Renal cortical epithelial cell (primary cell): ENCODE measurements around the gene RNF32. TPM values are rescaled to one million over a fixed set of nuclear protein-coding genes. Genes with fewer than 3 reads are reported as not detected.
"Not testable (repeated sequence)": the region's sequence is repeated elsewhere in the genome, so short reads cannot be mapped to it uniquely, and the experiment has no call there.

Source experiments
- DNase-seq: peaks from one replicate; pipeline ENCODE4 v3.0.0-alpha.2; 2011; ENCODE audit warnings: low read depth
- total RNA-seq: library from RNA; depleted of rRNA; stranded (reverse); fragments of >200 nt; gene quantifications from 2 replicates; pipeline ENCODE4 v1.2.3, GENCODE V29; 2014

The RNF32 gene
- total RNA-seq, 1 donor from 2014 or later, result 1.3 TPM

GRCh38 chr7:156642306-156643045, 1.9 kb downstream of the RNF32 start:
- DNase-seq, result no peak

- DNase-seq, result not testable (repeated sequence)
Observed at GRCh38 chr7:156647330-156647729, 6.8 kb downstream of the RNF32 start.

GRCh38 chr7:156650042-156650441, 9.5 kb downstream of the RNF32 start:
- peak; percentile 42 for DNase-seq

DNA sequence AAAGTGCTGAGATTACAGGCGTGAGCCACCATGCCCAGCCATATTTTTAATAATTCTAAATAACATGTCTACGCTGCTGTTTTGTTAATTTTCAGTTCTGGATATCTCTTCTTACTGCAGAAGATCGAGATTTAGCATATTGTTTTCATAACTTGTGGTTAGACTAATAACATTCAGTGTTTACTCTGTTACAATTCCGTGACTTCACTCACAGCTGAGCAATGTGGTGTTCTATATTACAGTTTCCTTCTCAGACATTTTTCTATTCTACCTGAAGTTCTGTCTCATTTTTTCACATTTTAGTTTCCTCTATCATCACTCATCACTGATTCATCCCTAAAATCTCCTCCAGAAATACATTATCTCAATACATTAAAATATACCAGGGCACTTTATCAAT, 10.9 kb downstream of the RNF32 start:
- no peak for DNase-seq

DNA sequence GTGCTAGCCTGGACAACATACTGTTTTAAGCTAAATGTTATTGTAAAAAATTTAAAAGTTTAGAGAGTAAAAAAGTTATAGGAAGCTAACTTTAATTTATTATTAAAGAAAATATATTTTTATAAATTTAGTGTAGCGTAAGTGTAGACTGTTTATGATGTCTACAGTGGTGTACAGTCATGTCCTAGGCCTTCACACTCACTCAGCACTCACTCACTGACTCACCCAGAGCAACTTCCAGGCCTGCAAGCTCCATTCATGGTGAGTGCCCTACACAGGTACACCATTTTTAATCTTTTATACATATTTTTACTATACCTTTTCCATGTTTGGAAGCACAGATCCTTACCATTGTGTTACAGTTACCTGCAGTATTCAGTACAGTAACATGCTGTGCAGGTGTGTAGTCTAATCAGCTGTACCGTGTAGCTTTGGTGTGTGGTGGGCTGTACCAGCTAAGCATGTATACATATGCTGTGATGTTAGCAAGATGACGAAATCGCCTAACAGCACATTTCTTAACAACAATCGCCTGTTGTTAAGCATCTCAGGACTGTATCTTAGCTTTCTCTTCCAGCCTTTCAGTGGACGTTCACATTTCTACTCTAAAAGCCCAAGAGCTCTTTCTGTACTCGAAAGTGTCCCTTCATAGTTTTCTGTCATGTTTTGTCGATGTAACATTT, 12.5 kb downstream of the RNF32 start:
- no peak for DNase-seq

DNA sequence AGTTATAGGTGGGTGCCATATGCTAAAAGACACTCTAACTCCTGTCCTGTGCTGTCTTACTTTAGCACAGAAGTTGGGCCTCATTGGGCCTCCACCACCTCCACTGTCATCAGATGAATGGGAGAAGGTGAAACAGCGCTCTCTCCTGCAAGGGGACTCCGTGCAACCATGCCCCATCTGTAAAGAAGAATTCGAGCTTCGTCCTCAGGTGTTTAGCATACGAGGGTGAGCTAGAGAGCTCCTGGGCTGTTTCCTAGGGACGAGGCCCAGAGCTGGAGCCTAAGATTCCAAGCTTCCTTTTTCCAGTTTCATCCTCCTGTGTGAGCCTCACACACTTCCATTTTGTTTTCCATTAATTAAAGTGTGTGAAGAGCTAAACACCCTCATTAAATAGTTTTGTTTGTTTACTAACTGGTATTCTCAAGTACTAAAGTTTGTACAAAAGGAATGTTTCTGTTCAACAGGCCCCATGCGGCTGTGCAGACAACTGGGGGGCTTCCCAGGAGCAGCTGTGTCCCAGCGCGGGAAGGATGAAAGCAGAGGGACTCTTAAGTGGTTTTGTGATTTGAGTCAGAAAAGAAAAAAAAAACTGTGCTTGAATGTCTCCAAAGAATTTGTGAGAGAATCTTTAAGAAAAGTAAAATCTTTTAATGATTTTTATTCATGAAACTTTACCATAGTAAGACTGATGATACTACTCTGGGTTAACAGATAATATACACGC, 14.1 kb downstream of the RNF32 start:
- DNase-seq, result no peak

- DNase-seq, result no peak
Observed at GRCh38 chr7:156655251-156655650, 14.7 kb downstream of the RNF32 start.

GRCh38 chr7:156655983-156656382, 15.4 kb downstream of the RNF32 start:
- DNase-seq, result no peak

DNA sequence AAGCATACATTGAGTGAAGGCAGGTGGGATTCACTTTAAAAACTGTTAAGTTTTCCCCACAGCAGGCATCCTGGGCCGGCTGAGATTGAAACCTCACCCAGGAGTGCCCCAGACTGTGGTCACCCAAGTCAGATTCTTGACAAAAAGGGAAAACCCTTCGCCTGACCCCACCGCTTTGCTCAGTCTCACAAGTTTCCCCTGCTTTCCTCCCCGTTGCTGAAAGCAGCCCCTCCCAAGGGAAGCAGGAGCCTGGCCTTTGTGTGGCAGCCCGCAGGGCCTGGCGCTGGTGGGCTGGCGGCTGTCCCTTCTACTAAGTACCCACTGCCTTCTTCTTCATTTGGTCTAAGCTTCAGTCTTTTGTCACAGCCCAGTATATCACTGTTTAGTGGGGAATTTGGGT, 16.0 kb downstream of the RNF32 start:
- no peak for DNase-seq

GRCh38 chr7:156657681-156658080, 17.1 kb downstream of the RNF32 start:
- DNase-seq, result no peak

DNA sequence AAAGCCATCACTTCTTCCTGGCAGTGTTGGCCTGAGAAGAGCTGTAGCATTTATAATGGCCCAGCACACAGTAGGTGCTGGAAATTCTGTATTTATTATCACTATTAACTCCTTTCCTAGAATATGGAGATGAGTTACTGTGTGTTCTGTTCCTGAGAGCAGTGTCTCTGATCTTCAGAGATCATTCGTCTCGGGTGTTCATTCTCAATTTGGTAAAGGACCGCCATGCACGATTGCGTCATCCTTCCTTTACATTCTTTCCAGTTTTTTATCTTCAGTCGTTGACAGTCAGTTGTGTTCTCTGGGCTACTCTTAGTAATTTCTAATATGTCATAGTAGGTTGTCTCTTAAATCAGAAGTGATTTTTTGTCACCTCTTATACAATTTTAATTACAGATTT, 18.6 kb downstream of the RNF32 start:
- no peak for DNase-seq

DNA sequence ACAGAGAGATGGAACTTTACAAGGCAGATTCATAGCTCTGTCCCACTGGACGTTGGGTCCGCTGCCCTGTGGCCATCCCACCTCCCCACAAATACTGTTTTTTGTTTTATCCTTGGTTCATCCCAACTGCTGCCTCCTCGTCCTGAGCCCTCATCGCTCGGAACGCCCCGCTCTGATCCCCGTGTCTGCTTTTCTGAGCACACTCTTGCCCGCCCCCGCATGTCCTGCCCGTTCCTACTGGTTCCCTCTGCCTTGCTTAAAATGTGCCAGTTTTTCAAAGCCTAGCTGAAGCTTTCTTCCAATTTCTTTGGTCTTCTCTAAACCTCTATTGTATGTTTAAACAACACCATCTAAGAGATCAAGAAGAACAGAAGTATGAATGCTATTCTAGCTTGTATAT, 19.4 kb downstream of the RNF32 start:
- peak; percentile 4 for DNase-seq

- DNase-seq, result no peak
Observed at GRCh38 chr7:156661637-156662036, 21.1 kb downstream of the RNF32 start.

DNA sequence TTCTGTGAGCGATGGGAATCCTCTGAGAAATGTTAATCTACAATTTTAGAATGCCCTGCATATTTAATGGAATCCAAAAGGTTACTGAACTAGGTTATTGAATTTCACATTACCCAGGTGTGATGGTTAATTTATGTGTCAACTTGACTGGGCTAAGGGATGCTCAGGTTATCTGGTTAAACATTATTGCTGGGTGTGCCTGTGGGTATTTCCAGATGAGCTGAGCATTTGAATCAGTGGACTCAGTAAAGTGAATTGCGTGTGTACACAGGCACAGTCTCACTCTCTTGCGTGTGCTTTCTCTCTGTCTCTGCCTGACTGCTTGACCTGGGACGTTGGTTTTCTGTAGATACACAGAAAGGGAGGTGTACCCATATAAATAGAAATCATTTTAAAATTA, 21.7 kb downstream of the RNF32 start:
- DNase-seq, result peak; percentile 18

DNA sequence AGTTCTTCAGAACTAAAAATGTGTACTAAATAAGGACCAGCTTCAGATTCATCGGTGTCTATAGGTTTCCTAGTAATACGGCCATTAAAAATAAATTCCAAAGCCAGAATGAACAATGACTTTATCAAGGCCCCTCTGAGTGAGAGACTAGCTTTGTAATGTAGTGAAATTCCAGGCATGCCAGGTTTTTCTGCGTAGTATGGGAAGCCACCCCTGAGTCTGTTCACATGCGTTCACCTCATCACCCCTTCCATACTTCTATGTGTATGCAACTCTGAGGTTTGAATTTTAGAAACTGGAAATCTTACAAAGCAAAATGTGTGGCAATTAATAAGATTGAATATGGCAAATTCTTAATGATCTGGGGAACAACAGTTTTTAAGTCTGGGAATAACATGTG, 24.5 kb downstream of the RNF32 start:
- no peak for DNase-seq

DNA sequence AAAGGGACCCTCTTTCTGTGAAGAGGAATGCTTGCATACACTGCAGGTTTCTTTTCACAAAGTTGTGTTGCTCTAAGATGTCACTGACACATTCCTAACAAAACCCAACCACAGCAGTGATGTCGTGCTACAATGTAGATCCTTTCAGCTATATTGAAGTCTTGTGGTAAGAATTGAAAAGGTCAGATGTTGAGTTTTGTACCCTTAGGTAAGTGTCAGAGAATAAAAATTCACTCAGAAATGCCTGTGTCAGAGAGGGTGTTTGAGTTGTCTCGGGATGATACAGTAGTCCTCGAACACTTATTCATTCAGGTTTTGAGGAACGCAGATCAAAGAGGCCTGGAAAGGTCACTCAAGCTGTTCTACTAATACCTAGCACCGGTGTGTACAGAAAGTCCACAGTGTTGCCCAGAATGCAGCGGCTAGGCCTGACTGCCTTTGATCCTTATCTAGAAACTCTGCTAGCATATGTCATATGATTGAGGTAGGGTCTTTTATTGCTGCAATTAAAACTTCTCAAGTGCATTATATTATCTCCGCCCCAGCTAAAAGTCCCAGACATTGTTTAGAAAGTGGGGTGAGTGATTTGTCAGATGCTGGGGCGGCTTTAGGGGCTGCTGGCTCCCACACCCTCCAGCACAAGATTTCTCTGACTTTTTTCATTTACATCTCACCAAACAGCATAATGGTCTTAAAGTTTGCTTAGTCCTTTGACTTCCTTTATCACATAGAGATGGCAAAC, 26.0 kb downstream of the RNF32 start:
- no peak for DNase-seq

GRCh38 chr7:156667110-156667426, 26.5 kb downstream of the RNF32 start:
- DNase-seq, result no peak

- DNase-seq, result peak; percentile 51
Observed at GRCh38 chr7:156668130-156668741, 27.7 kb downstream of the RNF32 start.

DNA sequence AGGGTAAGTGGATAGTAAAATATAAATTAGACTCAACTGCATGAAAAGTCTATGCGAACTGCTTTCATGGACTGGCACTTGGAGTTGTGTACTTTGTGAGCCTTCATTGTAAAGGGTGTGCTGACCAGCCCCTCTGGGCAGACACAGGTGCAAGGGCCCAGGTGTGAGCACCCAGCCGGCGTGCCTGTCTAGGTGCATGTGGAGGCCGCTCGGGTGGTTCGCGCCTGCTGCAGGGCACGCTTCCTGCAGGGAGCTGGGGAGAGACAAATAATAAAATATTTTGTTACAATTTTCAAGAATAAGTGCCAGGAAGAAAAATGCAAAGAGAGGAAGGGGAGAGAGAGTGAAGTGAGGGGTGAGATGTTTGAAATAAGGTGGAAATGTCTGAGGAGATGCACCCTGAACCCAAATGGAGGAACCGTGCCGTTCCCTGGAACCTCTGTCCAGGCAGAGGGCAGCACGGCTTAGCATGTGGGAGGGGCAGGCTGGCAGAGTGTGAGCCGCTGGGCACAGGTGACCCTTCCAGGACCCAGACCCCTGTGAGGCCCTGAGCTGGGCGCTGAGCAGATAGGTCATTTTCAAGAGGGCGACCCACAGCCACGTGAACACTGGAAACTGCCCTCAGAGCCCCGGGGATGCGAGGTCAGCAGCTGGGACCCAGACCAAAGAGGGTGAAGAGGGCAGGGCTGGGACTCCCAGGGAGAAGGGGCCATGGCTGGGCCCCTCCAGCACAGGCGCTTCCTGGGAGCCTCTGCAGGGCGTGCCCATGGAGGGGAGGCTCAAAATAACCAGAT, 28.7 kb downstream of the RNF32 start:
- no peak for DNase-seq

DNA sequence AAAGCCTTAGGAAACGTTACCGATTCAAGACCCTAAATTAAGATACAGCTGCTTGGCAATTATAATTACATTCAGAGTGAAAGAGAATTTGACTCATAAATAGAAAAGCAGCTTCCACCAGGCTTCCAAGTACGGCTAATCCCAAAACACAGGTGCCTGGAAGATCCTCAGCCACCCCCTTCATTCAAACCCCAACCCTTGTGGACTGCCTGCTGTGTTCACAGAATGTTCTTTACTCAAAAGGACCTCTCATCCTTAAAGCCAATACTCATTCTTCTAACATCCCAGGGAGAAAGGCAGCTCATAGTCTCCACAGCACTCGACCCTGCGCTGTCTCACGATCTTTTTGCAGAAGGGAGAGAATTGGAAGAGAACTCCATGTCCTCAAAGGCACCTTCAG, 32.9 kb downstream of the RNF32 start:
- DNase-seq, result no peak

- DNase-seq, result no peak
Observed at GRCh38 chr7:156673902-156674301, 33.3 kb downstream of the RNF32 start.
